Activated CD4-positive, alpha-beta T cell treated with anti-CD3 and anti-CD28 coated beads, Interleukin-2, amount 50 U/mL, for 24 hours (primary cell): ENCODE data around the gene TOMM34.
A peak's percentile ranks its signal among the peaks of the same experiment; 100 is the strongest.

Experiments used
- DNase-seq, 2 donors: peaks; one replicate each; pipeline ENCODE4 v3.0.0-alpha.2; 2020; ENCODE audit warnings: low read depth in 1 of 2, low spot score in 1 of 2

The TOMM34 gene

GRCh38 chr20:44963325-44964215 lies 3.4 kb upstream of the TOMM34 start:
- DNase-seq: no peak

GRCh38 chr20:44962483-44962882 lies 2.3 kb upstream of the TOMM34 start:
- no peak for DNase-seq

- DNase-seq: no peak
Observed at GRCh38 chr20:44961870-44962267, 1.7 kb upstream of the TOMM34 start.

- no peak for DNase-seq
Observed at GRCh38 chr20:44961011-44961869, 1.0 kb upstream of the TOMM34 start.

GRCh38 chr20:44959638-44960102 lies 527 bp downstream of the TOMM34 start:
- peak; percentile 38 to 63 for DNase-seq

- DNase-seq: no peak
Observed at GRCh38 chr20:44959082-44959637, 1.0 kb downstream of the TOMM34 start.

- DNase-seq: no peak
Observed at GRCh38 chr20:44958276-44958675, 1.9 kb downstream of the TOMM34 start.

- no peak for DNase-seq
Observed at GRCh38 chr20:44956410-44956809, 3.8 kb downstream of the TOMM34 start.

- DNase-seq: no peak
Observed at GRCh38 chr20:44955270-44955669, 4.9 kb downstream of the TOMM34 start.

GRCh38 chr20:44954211-44954610 lies 6.0 kb downstream of the TOMM34 start:
- no peak for DNase-seq

GRCh38 chr20:44952731-44953130 lies 7.5 kb downstream of the TOMM34 start:
- DNase-seq: no peak

- no peak for DNase-seq
Observed at GRCh38 chr20:44950368-44950767, 9.8 kb downstream of the TOMM34 start.

- DNase-seq: no peak
Observed at GRCh38 chr20:44948513-44948912, 11.7 kb downstream of the TOMM34 start.

GRCh38 chr20:44948107-44948506 lies 12.1 kb downstream of the TOMM34 start:
- DNase-seq: no peak

GRCh38 chr20:44946271-44946852 lies 13.8 kb downstream of the TOMM34 start:
- no peak for DNase-seq

- DNase-seq: no peak
Observed at GRCh38 chr20:44945261-44945660, 14.9 kb downstream of the TOMM34 start.

GRCh38 chr20:44943828-44944227 lies 16.4 kb downstream of the TOMM34 start:
- DNase-seq: no peak

- no peak for DNase-seq
Observed at GRCh38 chr20:44942264-44942973, 17.8 kb downstream of the TOMM34 start.

- DNase-seq: no peak
Observed at GRCh38 chr20:44941120-44941691, 19.0 kb downstream of the TOMM34 start.

- no peak for DNase-seq
Observed at GRCh38 chr20:44938637-44939036, 21.6 kb downstream of the TOMM34 start.
